Measurements from ENCODE around the gene TBCD.
"Not testable (repeated sequence)": the region's sequence is repeated elsewhere in the genome, so short reads cannot be mapped to it uniquely, and the experiment has no call there.

TBCD gene

DNA sequence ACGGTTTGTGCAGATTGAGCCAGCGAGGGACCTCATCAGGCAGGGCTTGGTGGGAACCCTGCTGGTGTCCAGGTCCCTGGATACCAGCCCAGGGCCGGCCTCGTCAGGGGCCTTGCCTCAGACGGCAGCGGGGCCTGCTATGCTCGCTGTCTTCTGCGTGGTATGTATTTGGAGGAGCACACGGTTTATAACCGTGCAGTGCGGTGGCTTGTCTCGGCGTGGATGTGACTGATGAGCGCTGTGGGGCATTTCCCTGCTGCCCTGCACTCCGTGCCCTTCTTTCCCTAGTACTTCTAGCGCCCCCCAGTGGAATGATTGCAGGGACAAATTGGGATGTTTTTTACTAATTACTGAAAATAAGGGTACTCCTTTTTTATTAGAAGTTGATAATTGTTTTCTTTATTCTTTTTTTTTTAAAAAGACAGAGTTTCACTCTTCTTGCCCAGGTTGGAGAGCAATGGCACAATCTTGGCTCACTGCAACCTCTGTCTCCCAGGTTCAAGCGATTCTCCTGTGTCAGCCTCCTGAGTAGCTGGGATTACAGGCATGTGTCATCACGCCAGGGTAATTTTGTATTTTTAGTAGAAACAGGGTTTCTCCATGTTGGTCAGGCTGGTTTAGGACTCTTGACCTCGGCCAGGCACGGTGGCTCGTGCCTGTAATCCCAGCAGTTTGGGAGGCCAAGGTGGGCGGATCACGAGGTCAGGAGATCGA, 15.3 kb downstream of the TBCD start:
- no peak for DNase-seq (ENCODE audit: low read depth in 2 of 2)

DNA sequence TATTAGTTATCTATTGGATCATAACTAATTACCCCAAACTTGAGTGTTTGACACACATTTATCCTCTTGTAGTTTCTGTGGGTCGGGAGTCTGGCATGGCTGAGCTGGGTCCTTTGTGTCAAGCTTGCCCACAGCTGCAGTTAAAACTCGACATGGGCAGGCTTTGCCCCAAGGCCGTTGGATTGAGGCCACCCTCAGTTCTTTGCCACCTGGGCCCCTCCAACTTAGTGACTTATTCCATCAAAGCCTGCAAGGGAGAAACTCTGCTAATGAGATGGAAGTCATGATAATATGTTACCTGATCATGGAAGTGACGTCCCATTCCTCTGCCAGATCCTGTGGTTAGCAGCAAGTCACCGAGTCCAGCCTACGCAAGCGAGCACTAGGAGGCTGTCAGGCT, 17.2 kb downstream of the TBCD start:
- DNase-seq (ENCODE audit: low read depth in 2 of 2) = no peak

DNA sequence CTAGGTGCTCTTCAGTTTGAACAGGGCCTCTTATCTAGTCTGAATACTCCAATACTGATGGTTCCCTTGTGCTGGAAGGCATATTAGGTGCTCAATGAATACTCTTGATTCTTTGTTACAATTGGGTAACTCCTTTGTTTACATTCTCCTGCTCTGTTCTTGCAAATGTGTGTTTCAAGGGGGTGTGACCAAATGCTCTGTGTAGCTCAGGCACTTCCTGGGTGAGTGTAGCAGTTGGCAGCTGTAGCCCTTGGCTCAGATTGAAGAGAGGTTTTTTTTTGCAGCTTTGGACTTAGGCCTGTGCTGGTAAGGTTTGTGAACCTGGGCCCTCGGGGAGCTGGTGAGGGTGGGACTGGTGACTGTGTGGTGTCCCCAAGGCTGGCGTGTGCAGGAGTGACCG, 20.2 kb downstream of the TBCD start:
- no peak for DNase-seq (ENCODE audit: low read depth in 2 of 2)

DNA sequence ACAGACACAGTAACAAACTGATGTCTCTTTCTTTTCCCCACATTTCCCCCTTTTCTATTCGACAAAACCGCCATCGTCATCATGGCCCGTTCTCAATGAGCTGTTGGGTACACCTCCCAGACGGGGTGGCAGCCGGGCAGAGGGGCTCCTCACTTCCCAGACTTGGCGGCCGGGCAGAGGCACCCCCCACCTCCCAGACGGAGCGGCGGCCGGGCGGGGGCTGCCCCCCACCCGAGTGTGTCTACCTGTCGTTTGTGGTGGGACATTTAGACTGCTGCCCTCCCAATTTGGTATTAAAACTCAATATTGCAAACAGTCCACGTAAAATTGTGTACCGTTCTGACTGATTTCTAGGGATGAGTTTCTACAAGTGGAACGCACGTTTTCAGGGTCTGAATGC, 22.6 kb downstream of the TBCD start:
- DNase-seq (ENCODE audit: low read depth in 2 of 2) = not testable (repeated sequence)

DNA sequence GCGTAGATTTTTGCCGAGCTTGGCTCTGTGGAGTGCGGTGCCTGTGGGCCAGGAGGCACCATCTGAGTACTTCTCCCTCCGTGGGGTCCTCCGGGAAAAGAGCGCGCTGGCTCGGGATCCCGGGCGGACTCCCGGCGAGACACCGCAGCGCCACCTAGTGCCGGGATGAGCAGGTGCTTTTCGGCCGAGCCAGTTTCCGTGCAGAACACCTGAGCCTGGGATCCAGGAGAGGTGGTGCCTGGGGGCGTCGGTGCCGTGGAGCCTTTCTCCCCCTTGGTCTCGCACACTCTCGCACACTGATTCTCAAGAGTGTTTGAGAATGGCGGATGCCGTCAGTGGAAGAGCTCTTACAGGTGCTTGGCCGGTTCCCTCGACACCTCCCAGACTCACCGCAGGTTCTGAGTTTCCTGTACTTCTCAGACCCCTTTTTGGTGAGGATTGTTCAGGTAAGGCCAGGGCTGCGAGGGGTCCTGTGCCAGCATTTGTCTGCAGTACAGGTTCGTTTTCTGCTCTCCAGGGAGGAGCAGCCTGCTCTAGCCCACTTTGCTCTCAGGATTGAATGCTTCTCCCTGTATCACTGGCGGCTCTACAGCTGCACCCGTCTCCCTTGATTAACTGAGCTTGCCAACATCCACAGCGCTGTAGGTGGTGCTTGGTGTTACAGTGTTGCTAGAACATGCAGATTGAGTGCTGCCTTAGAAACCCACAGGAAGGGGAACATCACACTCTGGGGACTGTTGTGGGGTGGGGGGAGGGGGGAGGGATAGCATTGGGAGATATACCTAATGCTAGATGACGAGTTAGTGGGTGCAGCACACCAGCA, 23.3 kb downstream of the TBCD start:
- DNase-seq (ENCODE audit: low read depth in 2 of 2) = no peak

DNA sequence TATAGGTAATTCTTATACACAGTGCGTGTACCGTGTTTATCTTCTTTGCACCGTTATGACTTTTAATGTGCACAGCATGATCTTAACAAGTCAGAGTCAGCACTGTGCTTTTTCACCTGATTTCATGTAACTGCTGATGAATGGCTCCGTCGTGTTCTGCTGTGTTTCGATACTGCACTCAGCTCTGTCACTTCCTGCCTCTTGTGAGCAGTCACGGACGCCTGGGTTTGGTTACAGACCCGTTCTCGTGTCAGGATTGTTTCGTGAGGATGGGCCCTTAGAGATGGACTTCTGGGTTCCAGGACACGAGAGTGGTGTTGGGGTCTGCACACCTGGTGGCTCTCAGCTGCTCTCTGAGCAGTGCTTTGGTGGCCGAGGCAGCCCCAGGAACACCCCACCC, 24.6 kb downstream of the TBCD start:
- no peak for DNase-seq (ENCODE audit: low read depth in 2 of 2)

DNA sequence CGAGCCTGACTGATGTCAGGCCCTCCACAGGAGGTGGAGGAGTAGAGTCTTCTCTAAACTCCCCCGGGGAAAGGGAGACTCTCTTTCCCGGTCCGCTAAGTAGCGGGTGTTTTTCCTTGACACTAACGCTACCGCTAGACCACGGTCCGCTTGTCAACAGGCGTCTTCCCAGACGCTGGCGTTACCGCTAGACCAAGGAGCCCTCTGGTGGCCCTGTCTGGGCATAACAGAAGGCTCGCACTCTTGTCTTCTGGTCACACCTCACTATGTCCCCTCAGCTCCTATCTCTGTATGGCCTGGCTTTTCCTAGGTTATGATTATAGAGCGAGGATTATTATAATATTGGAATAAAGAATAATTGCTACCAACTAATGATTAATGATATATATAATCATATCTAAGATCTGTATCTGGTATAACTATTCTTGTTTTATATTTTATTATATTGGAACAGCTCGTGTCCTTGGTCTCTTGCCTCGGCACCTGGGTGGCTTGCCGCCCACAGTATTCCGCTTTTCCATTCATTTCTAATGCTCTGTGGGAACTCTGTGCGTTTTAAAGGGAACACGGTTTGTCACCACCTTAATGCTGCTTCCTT, 26.0 kb downstream of the TBCD start:
- DNase-seq (ENCODE audit: low read depth in 2 of 2) = not testable (repeated sequence)

DNA sequence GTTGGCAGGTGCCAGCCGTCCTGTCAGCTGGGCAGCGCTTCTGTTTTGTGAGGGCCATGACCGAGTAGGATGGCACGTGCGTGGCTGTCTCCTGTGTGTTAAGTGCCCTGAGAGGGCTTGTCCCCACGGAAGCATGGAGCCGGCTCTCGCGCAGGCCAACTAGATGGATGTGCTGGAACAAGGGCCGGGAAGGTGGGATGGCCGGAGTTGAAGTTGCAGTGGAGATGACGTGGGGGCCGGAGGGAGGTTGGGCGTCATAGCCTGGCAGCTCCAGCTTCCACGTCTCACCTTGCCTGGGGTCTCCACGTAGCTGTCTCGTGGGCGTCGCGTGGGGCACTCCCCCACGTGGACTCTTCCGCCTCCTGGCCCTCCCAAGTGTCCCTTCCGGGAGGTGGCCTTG, 27.7 kb downstream of the TBCD start:
- DNase-seq (ENCODE audit: low read depth in 2 of 2) = no peak

DNA sequence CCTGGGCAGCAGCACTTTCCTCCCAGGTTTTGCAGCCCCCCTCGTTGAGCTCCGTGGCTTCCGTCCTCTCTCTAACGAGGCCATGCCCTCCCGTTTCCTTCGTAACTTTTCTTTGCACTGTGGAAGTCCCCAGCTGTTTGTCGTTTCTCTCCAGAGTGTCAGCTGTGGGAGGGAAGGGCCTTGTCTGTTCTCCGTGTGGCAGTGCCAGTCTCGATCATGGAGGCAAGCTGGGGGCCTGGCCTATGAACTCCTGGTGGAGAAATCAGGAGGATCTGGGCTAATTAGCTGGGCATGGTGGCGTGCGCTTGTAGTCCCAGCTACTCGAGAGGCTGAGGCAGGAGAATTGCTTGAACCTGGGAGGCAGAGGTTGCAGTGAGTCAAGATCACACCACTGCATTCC, 28.3 kb downstream of the TBCD start:
- DNase-seq (ENCODE audit: low read depth in 2 of 2) = no peak

DNA sequence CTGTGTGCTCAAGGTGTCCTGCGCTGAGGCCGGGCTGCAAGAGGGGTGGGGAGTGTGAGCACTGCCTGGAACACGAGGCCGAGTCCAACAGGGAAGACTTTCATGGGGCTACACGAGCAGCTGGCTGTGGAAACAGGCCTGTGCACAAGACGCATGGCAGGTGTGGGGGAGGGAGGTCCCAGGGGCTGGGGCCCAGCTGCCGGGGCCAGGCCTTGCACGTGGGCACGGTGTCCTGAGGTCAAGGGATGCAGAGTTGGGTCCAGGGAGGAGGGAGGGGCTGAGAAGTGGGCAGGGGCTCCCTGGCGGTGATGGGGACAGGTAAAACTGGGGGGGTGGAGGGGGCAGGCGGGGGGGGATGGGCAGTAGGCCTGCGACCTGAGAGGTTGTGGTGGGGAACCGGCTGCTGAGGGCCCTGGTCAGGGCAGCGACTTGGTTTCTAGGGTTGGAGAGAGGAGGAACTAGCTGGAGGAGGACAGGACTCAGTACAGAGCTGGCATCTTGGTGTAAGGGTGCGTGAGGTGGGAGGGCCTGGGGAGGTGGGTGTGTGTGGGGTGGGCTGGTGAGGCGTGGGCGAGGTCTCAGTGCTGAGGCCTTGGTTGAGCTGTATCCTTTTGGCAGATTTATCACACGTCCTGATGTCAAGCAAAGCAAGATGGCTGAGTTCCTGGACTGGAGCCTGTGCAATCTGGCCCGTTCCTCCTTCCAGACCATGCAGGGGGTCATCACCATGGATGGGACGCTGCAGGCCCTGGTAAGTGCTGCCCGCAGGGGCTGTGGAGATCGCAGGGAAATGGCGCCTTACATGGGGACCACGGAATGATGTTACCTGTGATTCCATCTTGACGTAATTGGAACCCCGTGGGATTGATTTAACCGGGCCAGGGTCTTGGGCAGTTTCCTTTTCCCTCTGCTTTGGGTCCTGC, 29.4 kb downstream of the TBCD start:
- no peak for DNase-seq (ENCODE audit: low read depth in 2 of 2)

DNA sequence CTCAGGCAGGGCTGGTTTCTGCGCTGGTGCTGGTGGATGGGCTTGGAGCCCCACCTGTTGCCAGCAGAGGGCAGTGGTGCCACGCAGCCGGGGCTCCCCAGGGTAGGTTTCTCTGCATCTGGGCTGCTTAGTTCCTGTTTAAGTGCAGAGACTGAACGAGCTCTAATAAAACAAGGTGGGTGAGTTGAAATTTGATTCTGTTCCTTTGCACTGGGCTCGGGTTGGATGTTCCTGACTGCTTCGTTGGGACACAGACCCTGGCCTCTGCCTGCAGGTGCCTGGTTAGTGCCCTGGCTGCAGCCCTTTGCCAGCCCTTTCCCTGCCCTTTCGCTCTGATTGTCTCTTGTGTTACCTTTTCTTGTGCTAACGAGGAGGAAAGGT, 30.0 kb downstream of the TBCD start:
- peak; percentile 65 to 67 for DNase-seq (ENCODE audit: low read depth in 2 of 2)

DNA sequence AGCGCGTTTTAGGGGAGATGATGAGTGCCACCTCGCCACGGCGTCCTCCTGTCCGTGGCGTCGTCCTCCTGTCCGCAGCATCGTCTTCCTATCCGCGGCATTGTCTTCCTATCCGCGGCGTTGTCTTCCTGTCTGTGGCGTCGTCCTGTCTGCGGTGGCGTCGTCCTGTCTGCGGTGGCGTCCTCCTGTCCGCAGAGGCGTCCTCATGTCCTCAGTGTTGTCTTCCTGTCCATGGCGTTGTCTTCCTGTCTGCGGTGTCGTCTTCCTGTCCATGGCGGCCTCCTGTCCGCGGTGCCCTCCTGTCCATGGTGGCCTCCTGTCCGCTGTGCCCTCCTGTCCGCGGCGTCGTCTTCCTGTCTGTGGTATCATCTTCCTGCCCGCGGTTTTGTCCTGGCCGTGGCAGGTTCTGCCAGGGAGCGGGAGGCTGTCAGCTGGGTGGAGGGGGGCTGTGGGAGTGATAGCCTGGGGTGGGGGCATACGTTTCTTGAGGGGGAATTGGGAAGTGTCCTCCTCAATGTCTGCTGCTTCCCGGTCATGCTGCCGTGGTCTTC, 30.9 kb downstream of the TBCD start:
- no peak for DNase-seq (ENCODE audit: low read depth in 2 of 2)

DNA sequence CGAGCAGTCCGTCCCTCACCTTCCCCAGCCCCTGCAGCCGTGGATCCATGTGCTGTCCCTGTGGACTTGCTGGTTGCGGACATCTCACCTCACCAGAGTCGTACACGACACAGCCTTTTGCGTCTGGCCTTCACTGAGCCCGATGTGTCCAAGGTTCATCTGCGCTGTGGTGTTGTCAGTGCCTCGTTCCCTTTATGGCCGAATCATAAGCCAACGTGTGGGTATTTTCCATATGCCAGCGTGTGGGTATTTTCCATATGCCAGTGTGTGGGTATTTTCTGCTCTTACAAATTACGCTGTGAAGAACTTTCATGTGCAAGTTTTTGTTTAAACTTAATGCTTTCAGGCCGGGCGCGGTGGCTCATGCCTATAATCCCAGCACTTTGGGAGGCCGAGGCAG, 31.6 kb downstream of the TBCD start:
- DNase-seq (ENCODE audit: low read depth in 2 of 2) = no peak

DNA sequence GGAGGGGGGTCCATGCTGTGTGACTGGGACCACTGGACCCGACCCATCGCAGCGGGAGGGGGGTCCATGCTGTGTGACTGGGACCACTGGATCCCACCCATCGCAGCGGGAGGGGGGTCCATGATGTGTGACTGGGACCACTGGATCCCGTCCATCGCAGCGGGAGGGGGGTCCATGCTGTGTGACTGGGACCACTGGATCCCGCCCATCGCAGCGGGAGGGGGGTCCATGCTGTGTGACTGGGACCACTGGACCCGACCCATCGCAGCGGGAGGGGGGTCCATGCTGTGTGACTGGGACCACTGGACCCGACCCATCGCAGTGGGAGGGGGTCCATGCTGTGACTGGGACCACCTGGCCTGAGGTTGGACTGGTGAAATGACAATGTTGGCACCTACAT, 33.7 kb downstream of the TBCD start:
- not testable (repeated sequence) for DNase-seq (ENCODE audit: low read depth in 2 of 2)

DNA sequence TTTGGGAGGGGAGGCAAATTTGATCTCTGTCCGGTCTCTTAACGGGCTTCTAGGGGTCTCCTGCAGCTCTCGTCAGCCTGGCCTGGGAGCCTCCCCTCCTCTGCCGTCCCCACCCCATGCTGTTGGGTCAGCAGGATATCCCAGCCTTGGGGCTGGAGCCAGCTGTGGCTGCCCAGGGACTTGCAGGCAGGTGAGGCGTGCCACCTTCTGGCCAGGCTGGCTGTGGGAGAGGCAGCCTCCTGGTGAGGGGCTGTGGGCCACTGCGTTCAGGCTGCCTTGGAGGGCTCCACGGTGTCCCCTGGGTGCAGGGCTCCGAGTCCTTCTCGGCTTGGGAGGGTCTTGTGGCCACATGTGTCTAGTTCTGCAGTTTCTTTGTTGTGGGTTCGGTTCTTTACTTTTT, 34.6 kb downstream of the TBCD start:
- no peak for DNase-seq (ENCODE audit: low read depth in 2 of 2)

DNA sequence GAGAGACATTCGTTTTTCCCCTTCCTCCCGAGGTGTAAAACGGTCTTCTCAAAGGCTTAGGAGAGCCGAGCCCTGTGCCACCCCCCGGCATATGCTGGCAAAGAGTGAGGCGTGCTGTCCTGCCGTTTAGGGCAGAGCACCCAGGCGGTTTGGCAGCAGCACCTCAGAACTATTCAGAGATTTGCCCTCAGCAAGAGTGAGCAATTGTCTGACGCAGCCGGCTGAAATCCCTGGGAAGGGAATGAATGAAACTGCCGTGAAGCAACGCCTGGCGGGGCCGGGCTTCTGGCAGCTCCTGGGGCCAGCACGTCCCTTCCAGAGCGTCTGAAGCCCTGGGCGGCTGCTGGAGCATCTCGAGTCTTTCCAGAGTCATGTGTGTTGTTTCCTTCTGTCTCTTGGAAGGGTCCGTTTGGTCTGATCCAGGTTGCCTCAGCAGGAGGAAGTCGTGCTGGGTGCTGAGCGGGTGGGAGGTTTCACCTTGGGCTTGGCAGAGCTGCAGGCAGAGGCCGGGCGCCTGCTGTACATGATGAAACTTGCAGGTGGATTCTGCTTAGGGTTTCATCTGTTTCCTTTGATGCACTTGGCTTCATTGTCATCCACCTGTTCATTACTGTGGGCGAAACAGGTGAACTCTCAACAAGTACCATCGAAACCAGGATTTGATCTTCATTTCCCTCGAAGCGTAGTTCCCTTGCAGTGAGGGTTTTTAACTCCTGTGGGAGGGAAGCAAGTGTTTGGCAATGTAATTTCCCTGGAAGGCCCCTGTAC, 35.4 kb downstream of the TBCD start:
- DNase-seq (ENCODE audit: low read depth in 2 of 2) = no peak

DNA sequence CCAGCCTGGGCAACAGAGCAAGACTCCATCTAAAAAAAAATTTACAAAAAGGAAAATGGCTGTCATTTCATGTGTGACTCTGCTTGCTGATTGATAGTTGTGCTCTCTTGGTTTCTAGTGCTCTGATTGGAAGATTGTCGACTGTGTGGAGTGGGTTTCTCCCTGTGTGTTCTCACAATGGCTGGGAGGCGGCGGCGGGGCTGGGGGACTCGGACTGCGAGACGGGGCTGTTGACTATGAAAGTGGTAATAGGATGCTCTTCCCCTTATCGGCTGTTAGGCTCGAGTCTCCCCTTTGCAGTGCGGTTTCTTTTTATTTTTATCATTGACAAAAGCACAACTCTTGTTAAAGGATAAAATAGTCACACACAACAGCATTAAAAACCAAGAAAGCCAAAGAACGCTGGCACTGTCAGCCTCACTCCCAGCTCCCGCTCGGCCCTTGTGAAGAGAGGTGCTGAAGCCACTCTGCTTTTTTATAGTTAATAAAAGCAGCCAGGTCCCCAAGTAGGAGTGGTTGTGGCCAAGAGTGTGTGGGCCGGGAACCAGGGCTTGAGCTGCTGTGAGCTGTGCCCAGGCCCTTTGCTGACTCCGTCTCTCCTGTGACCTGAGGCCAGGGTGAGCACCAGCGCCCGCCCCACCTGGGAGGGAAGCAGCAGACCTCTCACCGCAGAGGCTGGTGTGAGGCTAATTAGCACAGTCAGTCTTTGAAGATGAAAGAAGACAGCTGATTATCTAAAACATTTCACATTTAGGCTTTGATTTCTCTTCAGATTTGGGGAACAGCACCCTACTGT, 36.5 kb downstream of the TBCD start:
- DNase-seq (ENCODE audit: low read depth in 2 of 2) = no peak

DNA sequence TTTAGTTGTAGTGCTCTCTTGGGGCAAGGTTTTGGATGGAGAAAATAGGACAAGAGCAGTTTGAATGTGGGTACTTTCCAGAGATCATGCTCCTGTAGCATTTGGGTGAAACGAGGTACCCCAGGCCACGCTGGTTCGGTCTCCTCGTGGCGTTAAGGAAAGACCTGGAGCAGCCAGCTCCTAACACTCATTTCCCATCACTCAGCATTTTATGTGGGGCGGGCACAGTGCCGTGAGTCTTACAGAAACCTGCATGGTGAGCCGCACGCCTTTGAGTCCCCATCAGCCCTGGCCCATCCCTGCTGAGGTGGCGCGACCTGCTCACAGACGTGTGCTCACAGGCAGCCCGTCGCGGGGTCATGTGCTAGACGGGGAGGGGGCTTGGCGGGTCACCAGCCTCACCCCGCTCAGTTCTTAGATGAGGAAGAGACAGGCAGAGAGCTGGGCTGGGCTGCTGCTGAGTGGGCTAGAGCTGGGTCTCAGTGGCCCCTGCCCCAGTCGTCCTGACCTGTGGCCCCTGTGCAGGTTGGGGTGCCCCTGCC, 37.3 kb downstream of the TBCD start:
- no peak for DNase-seq (ENCODE audit: low read depth in 2 of 2)

DNA sequence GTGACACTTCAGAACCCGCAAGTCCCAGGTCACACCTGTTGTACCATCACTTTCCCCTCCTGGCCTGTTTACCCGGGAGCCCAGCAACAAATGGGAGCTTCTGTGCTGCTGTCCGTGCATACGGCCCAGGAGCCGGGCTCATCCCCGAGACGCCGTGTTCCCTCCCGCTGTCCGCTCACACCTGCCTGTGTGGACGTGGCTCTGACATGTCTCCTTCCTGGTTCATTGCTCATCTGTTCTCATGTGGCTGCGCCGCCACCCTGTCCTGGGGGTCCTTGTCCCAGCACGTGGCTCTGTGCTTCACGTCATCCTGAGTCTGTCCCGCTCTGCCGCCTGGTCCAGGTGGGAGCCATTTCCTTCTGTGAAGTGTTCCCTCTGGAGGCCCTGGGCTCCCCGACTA, 37.9 kb downstream of the TBCD start:
- no peak for DNase-seq (ENCODE audit: low read depth in 2 of 2)

DNA sequence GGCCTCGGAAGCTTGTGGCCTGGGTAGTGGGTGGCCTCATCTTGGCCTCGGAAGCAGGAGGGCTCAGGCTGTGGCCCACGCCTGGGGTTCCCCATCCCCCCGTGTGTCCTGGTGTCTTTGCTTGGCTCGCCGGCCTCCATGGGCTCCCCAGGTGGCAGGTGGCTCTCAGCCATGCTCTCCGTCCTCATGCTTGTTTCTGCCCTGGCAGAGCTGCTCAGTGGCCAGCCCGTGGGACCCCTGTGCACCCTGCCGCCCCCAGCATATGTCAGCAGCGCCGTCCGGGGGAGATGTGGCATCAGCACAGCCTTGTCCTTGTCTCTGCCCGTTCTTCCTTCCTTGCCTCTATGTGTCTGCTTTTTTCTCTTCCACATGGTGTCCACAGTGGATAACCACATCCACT, 38.5 kb downstream of the TBCD start:
- no peak for DNase-seq (ENCODE audit: low read depth in 2 of 2)
